Muscle of leg (tissue), 11 donors: ENCODE measurements around the gene TMPRSS6. TPM values are rescaled to one million over a fixed set of nuclear protein-coding genes. Genes with fewer than 3 reads are reported as not detected.

Experiments used
- DNase-seq: peaks from one replicate; pipeline ENCODE4 v3.0.0; 2013
- H3K27ac ChIP-seq: one replicate; pipeline ENCODE4 v1.5.1; 2013; ENCODE audit warnings: mild to moderate bottlenecking, low read length, control low read depth
- H3K27me3 ChIP-seq: one replicate; pipeline ENCODE4 v1.6.1; 2013; ENCODE audit warnings: low read length; ENCODE audit not compliant: control insufficient read depth, insufficient read depth
- H3K36me3 ChIP-seq: one replicate; pipeline ENCODE4 v1.6.1; 2013; ENCODE audit warnings: low read length; ENCODE audit not compliant: control insufficient read depth, insufficient read depth
- H3K4me1 ChIP-seq: one replicate; pipeline ENCODE4 v1.6.1; 2013; ENCODE audit warnings: low read length; ENCODE audit not compliant: control insufficient read depth, insufficient read depth
- H3K4me3 ChIP-seq: one replicate; pipeline ENCODE4 v1.5.1; 2013; ENCODE audit warnings: low read length, control low read depth
- H3K9me3 ChIP-seq: replicated peaks from 2 replicates; pipeline ENCODE4 v1.6.1; 2013; ENCODE audit warnings: low read depth, low read length; ENCODE audit not compliant: control insufficient read depth
- whole genome bisulfite sequencing: methylation state at CpG from one replicate; pipeline ENCODE4 v1.1.5; 2013; ENCODE audit warnings: missing lambda C conversion rate; ENCODE audit not compliant: insufficient coverage; 5-methylcytosine and 5-hydroxymethylcytosine counted together
- polyA plus RNA-seq, 8 donors: library from polyadenylated mRNA; unstranded; fragments of 120-200 nt; gene quantifications; one replicate each; pipeline versions ENCODE4 v1.2.1 to v1.2.3, GENCODE V29; 2013; ENCODE audit warnings: inconsistent platforms in 1 of 8, low replicate concordance in 1 of 8; ENCODE audit not compliant: insufficient read length in 8 of 8, insufficient read depth in 1 of 8
- total RNA-seq: library from RNA; stranded (reverse); fragments of 120-200 nt; gene quantifications from one replicate; pipeline ENCODE4 v1.2.4, GENCODE V29; 2013

The TMPRSS6 gene
- total and polyA plus RNA-seq, 9 donors: 0.04 to 0.18 (median 0.11) TPM; not detected in 1

DNA sequence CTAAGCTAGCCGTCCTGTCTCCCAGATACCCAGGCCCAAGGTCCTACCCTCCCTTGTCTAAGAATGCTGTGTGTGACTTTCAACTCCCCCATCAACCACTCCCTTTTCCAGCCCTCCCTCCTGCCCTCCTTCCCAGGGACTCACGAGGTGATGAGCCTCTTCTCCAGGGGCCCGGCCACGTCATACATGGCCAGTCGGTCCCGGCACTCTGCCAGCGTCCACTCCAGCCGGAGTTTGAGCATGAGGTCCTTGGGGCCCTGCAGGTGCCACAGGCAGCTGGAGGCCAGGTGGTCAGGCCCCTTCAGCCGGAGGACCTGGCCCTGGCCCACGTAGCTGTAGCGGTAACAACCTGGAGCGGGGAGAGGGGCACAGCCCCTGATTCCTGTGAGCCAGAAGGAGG lies 20.1 kb downstream of the TMPRSS6 start:
- H3K4me3 ChIP-seq: no peak overlapping the region
- H3K27me3 ChIP-seq: peaks cover 4% of the 10 kb centered on the region
- H3K36me3 ChIP-seq: no peaks in the 10 kb centered on the region
- no peak for DNase-seq
- H3K9me3 ChIP-seq: no peaks in the 10 kb centered on the region
- WGBS: 36% methylated on average over 9 of the region's 12 CpGs
- peaks cover 12% of the 10 kb centered on the region for H3K4me1 ChIP-seq
- H3K27ac ChIP-seq: no peak overlapping the region

DNA sequence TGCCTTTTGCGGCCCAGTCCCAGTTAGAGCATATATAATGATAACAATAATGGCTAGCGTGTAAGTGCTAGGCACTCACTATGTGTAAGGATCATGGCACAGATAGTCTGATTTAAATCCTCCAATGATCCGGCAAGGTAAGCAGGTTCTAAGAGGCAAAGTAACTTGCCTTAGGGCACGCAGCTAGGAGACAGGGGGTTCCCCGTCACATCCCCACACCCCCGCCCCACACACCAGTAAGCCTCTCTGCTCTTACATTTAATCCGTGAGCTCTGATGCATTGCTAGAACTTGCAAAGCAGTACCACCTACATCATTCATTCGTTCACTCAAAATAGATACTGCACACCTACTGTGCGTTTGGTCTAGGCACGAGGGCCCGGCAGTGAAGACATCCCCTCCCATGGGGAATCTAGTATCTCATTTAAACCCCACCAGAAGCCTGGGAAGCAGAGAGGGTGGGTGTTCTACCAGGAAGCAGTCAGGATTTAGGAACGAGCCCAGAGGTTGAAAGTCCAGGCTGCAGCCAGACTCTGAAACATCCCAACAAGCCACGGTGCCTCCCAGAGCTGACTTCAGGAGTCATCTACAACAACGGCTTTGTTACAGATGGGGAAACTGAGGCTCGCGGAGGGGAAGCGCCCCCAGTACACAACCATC lies 20.6 kb downstream of the TMPRSS6 start:
- H3K9me3 ChIP-seq: no peaks in the 10 kb centered on the region
- WGBS: 87% methylated on average over 7 of the region's 17 CpGs
- H3K27me3 ChIP-seq: peaks cover 4% of the 10 kb centered on the region

DNA sequence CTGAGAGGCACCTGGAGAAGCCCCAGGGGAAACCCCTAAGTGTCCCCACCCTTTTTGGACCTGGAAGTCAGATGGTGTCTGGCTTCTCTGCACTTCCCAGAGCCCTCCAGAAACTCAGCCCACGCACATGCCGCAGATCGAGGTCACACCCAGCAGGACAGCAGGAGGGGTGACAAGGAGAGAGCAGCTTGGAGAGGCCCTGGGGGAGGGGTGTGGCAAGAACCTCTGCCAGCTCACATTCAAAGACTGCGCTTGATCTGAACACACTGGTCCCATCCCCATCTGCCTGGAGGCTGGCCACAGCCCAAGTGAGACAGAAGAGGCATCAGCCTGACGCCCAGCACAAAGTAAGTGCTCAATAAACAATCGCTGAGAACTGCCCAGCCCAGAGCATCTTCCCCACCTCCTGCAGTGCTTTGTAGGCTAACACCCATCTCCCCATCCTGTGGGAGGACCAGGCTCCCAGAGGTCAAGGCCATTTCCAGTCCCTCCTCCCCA lies 21.4 kb downstream of the TMPRSS6 start:
- DNase-seq: no peak
- H3K4me1 ChIP-seq: peaks cover 12% of the 10 kb centered on the region
- H3K36me3 ChIP-seq: no peaks in the 10 kb centered on the region
- no peaks in the 10 kb centered on the region for H3K9me3 ChIP-seq
- H3K27ac ChIP-seq: no peak overlapping the region
- H3K27me3 ChIP-seq: peaks cover 4% of the 10 kb centered on the region
- H3K4me3 ChIP-seq: no peak overlapping the region
- WGBS: 78% methylated on average over 2 of the region's 6 CpGs

More for the DNA sequence above, 20.6 kb downstream of the TMPRSS6 start:
- Histone ChIP-seq H3K36me3 (no peaks in the 10 kb centered on the region), H3K27ac (no peak overlapping the region), H3K4me1 (peaks cover 12% of the 10 kb centered on the region), H3K4me3 (no peak overlapping the region)
- DNase-seq: no peak

DNA sequence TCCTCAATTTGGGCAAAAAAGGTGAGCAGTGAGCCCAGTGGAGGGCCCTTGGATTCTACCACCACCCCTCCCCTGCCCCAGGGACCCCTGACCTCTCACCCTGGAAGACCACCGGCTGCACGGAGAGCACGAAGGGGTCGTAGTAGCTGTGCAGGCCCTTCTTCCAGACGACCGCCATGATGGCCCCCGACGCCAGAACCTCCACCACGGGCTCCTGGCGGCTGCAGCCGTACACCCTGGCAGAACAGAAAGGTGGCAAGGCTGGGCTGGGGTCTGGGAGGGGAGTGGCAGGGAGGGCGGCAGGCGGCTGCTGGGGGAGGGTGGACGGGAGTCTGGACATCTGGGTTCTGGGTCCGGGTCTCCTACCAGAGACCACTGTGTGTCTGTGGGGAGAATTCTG lies 23.3 kb downstream of the TMPRSS6 start:
- Histone ChIP-seq H3K36me3 (no peaks in the 10 kb centered on the region), H3K9me3 (no peaks in the 10 kb centered on the region), H3K4me1 (peaks cover 5% of the 10 kb centered on the region), H3K27me3 (peaks cover 6% of the 10 kb centered on the region), H3K27ac (no peak overlapping the region), H3K4me3 (no peak overlapping the region)
- DNase-seq: no peak
- WGBS: 56% methylated on average over 13 of the region's 15 CpGs

DNA sequence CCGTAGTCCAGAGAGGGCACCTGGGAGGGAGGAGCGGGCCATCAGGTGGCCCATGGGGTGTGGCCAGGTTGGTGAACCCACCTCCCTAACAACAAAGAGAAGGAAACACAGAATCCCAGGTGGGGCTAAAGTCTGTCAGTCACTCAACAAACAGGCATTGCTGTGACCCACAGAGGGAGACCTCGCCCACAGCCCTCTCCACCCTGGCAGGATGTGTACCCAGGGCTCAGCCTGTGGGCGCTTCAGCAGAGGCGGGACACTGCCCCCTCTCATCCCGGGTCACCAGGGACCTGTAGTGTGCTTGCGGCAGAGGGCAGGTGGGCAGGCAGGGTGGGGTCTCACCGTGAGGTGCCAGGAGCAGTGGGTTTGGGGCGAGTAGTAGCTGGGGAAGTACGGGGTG lies 25.1 kb downstream of the TMPRSS6 start:
- H3K27ac ChIP-seq: no peak overlapping the region
- H3K4me1 ChIP-seq: no peaks in the 10 kb centered on the region
- H3K36me3 ChIP-seq: no peaks in the 10 kb centered on the region
- 94% methylated on average over 9 of the region's 10 CpGs for WGBS
- H3K4me3 ChIP-seq: no peak overlapping the region
- H3K9me3 ChIP-seq: no peaks in the 10 kb centered on the region
- H3K27me3 ChIP-seq: peaks cover 6% of the 10 kb centered on the region
- no peak for DNase-seq

DNA sequence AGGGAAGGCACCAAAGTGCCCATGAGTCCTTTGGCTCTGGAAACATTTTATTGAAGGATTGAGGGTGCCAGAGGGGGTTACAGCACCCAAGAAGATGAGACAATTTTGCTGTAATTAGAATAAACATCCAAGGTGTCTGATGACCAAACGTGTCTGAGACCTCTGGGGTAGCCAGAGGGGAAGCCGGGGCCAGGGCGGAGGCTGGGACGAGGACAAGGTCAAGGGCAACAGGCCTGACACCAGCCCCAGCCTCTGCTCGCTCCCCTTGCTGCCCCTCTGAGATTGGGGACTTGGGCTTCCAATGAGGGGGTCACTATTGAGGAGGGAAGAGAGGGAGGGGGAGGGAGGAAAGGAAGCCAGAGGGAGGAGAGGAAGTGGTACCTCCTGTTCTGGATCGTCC lies 25.6 kb downstream of the TMPRSS6 start:
- no peaks in the 10 kb centered on the region for H3K36me3 ChIP-seq
- no peaks in the 10 kb centered on the region for H3K4me1 ChIP-seq
- H3K27ac ChIP-seq: no peak overlapping the region
- no peak for DNase-seq
- H3K27me3 ChIP-seq: peaks cover 4% of the 10 kb centered on the region
- no peak overlapping the region for H3K4me3 ChIP-seq
- H3K9me3 ChIP-seq: no peaks in the 10 kb centered on the region
- 77% methylated on average over 5 of the region's 6 CpGs for WGBS

DNA sequence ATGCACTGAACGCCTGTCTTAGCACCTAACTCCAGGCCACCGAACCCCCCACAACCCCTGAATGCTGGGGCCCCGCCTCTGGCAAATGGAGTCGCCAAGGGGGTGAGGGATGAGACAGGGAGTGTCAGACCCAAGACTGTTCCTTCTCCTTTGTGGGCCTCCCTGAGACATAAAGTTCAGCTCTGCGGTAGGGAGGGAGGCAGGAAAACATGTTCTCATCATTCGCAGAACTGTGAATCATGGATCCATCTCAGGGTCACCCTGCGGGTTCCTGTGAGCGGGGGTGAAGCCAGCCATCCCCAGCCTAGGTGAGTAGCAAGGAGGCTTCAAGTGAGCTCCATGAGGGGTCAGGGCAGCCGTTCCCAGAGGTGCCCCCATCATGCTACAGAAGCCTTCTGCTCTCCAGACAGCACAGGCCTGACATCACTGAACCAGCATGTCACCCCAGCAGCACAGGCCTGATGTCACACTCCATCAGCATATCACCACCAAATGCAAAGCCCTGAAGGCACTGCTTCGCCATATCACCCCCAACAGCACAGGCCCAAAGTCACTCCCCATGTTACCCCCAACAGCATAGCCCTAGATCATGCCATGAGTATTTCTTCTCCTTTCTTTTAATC lies 27.2 kb downstream of the TMPRSS6 start:
- no peaks in the 10 kb centered on the region for H3K9me3 ChIP-seq
- WGBS: 85% methylated on average over 6 of the region's 10 CpGs
- peaks cover 8% of the 10 kb centered on the region for H3K27me3 ChIP-seq

DNA sequence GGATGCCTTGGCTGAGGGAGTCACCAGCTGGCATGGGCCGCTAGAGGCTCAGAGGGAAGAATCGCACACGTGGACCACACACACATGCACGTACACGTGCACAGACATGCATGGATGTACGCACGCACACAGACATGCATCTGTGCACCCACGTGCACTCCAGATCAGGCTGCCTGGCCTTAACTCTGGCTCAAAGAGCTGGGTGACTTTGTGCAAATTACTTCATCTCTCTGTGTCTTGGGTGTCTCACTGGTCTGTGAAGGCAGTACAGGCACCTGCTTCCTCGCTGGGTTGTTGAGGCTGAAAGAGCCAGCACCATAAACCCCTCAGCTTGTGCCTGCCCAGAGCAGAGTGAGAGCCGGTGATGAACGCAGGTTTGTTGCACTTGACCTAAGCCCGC lies 28.7 kb downstream of the TMPRSS6 start:
- H3K4me3 ChIP-seq: no peak overlapping the region
- H3K27me3 ChIP-seq: peaks cover 20% of the 10 kb centered on the region

More for the DNA sequence above, 27.2 kb downstream of the TMPRSS6 start:
- no peak for DNase-seq
- no peak overlapping the region for H3K27ac ChIP-seq
- H3K36me3 ChIP-seq: no peaks in the 10 kb centered on the region
- no peaks in the 10 kb centered on the region for H3K4me1 ChIP-seq
- H3K4me3 ChIP-seq: no peak overlapping the region

DNA sequence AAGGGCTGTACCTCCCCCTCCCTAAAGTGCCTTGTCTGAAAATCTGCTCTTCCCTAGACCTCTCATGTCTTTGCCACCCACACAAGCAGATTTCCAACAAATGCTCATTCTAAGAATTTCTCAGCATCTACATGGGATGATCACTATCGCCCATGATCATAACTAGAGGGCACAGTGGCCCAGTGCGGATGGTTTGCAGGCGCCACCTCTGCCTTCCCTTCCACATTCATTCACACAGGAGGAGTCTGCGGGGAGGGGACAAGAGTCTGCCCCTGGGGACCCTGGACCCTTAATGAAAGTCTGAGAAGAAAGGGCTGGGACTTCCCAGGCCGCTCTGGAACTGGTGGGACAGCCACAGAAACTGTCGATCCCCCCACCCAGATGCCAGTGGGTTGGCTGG lies 29.1 kb downstream of the TMPRSS6 start:
- no peak overlapping the region for H3K27ac ChIP-seq
- H3K4me1 ChIP-seq: no peaks in the 10 kb centered on the region
- no peaks in the 10 kb centered on the region for H3K9me3 ChIP-seq
- no peaks in the 10 kb centered on the region for H3K36me3 ChIP-seq
- H3K4me3 ChIP-seq: no peak overlapping the region
- DNase-seq: no peak
- H3K27me3 ChIP-seq: peaks cover 20% of the 10 kb centered on the region
- WGBS: 93% methylated on average over 2 of the region's 6 CpGs

More for the DNA sequence above, 28.7 kb downstream of the TMPRSS6 start:
- no peaks in the 10 kb centered on the region for H3K36me3 ChIP-seq
- H3K4me1 ChIP-seq: no peaks in the 10 kb centered on the region
- H3K27ac ChIP-seq: no peak overlapping the region
- WGBS: 85% methylated on average over 11 of the region's 12 CpGs
- no peaks in the 10 kb centered on the region for H3K9me3 ChIP-seq
- DNase-seq: no peak

DNA sequence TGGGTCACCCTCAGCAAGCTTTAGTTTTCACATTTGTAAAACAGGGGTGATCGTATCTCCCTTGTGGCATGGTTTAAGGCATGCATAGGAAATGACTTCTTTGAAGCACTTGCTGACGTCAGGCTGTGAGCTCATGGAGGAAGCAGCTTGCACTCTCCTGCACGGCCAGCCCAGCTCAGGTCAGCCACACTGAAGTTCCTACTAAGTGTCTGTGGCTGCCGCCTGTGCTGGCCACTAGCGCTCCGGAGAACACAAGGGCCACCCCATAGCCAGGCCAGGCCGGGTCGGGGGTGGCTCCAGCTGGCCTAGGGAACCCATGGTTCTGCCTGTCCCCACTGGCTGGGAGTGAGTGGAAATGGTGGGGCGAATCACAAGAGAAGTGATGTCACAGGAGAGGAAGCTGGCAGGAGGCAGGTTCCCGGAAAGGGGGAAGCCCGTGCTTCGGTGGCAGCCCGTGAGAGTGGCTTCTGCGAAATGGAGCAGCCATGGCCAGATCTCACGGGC lies 29.8 kb downstream of the TMPRSS6 start:
- no peaks in the 10 kb centered on the region for H3K4me1 ChIP-seq
- H3K27ac ChIP-seq: no peak overlapping the region
- no peaks in the 10 kb centered on the region for H3K9me3 ChIP-seq
- H3K4me3 ChIP-seq: no peak overlapping the region
- DNase-seq: peak; percentile 44
- WGBS: 67% methylated on average over 15 of the region's 15 CpGs
- peaks cover 26% of the 10 kb centered on the region for H3K27me3 ChIP-seq
- H3K36me3 ChIP-seq: no peaks in the 10 kb centered on the region
